Effector memory CD4-positive, alpha-beta T cell (primary cell): ENCODE results near the gene MAN2B2.

ENCODE experiments used
- DNase-seq, 3 donors: peaks; one replicate each; pipeline ENCODE4 v3.0.0-alpha.2; 2020
- H3K27ac ChIP-seq: 2 replicates; pipeline ENCODE4 v1.7.0; 2013; ENCODE audit warnings: mild to moderate bottlenecking, low read length, moderate library complexity; ENCODE audit not compliant: insufficient read depth, poor library complexity, severe bottlenecking
- H3K27me3 ChIP-seq: replicated peaks from 2 replicates; pipeline ENCODE4 v1.7.0; 2013; ENCODE audit warnings: mild to moderate bottlenecking, low read length; ENCODE audit not compliant: insufficient read depth, control insufficient read depth, poor library complexity, severe bottlenecking
- H3K36me3 ChIP-seq: 2 replicates; pipeline ENCODE4 v1.7.0; 2013; ENCODE audit warnings: mild to moderate bottlenecking, low read length, moderate library complexity; ENCODE audit not compliant: control insufficient read depth, insufficient read depth
- H3K4me1 ChIP-seq: 2 replicates; pipeline ENCODE4 v1.7.0; 2013; ENCODE audit warnings: low read length, mild to moderate bottlenecking; ENCODE audit not compliant: control insufficient read depth, insufficient read depth, poor library complexity, severe bottlenecking
- H3K4me3 ChIP-seq: 2 replicates; pipeline ENCODE4 v1.7.0; 2013; ENCODE audit warnings: low read length, low read depth, mild to moderate bottlenecking; ENCODE audit not compliant: insufficient read depth, poor library complexity, severe bottlenecking
- H3K9me3 ChIP-seq: 2 replicates; pipeline ENCODE4 v1.7.0; 2013; ENCODE audit warnings: mild to moderate bottlenecking, low read length, moderate library complexity; ENCODE audit not compliant: control insufficient read depth

The MAN2B2 gene

DNA sequence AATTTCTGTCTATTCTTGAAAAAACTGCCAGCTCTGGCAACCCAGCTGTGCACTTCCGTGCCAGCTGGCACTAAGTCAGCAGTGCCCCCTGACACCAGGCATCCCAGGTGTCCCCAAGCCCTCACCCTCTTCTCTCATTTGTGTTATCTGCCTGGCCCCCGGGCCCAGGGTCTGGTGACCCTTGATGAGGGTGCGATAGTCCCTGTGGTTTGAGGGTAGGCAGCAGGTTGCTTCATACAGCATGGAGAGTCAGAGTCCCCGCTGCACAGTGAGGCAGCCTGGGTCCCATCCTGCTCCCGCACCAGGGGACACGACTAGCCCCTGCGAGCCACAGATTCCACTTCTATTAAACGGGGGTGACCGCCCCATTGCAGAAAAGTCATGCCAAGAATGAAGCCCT is 1.9 kb downstream of the MAN2B2 start:
- no peak for DNase-seq

DNA sequence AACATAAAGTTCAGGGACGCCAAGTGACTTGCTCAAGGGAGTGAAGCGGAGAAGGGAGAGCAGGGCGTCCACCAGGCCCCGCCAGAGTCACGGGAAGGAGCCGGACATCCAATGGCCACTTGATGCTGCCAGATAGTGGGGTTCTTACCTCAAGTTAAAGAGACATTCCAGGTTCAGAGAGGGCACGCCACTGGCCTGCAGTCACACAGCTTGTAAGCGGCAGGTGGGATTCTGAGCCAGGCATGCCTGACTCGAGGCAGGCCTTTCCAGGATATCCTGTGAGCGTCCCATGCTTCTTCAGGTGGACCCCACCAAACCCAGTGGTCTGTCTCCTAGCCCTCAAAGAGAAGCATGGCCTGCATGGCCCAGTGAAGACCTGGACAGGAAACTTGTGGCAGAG is 2.4 kb downstream of the MAN2B2 start:
- H3K4me1 ChIP-seq, result peaks cover 5% of the 10 kb centered on the region
- peaks cover 53% of the 10 kb centered on the region for H3K36me3 ChIP-seq
- DNase-seq, result no peak
- H3K27me3 ChIP-seq, result no peaks in the 10 kb centered on the region
- H3K4me3 ChIP-seq, result no peak overlapping the region
- no peak overlapping the region for H3K27ac ChIP-seq
- no peaks in the 10 kb centered on the region for H3K9me3 ChIP-seq

More for the DNA sequence above, 1.9 kb downstream of the MAN2B2 start:
- Histone ChIP-seq H3K4me1 (peaks cover 5% of the 10 kb centered on the region), H3K36me3 (peaks cover 53% of the 10 kb centered on the region), H3K27me3 (no peaks in the 10 kb centered on the region), H3K27ac (no peak overlapping the region), H3K4me3 (no peak overlapping the region), H3K9me3 (no peaks in the 10 kb centered on the region)

DNA sequence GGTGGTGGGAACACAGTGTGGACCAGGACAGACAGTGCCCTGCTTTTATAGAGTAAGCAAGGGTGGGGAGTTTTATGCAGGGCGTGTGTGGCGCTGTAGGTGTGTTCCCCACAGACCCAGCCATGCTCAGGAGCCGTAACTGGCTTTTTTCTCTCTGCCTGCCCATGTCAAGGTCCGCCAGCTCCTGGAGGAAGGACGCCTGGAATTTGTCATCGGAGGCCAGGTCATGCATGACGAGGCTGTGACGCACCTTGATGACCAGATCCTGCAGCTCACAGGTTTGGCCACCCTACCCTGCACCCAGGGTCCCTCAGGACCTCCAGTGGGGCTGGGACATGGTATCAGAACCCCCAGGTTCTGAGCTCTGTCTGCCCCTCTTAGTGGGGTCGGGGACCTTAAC is 3.2 kb downstream of the MAN2B2 start:
- peaks cover 5% of the 10 kb centered on the region for H3K4me1 ChIP-seq
- no peaks in the 10 kb centered on the region for H3K27me3 ChIP-seq
- no peak for DNase-seq
- no peaks in the 10 kb centered on the region for H3K9me3 ChIP-seq
- peaks cover 53% of the 10 kb centered on the region for H3K36me3 ChIP-seq
- H3K4me3 ChIP-seq, result no peak overlapping the region
- H3K27ac ChIP-seq, result no peak overlapping the region

DNA sequence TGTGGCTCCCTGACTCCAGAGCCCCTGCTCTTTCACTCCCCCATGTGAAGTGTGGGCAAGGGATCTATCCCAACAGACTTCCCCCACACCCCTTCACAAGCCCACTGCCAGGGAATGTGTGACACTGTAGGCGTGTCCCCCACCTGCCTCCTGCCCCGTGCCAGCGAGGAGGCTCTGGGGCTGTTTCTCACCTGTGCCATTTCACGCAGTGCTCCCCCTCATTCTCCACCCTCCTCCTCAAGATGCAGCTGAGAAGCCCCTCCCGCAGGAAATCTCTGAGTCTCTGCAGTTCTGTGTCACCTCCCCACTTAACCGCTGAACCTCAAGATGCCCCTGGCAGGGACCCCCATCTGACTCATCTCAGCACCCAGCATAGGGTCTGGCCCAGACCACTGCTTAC is 5.4 kb downstream of the MAN2B2 start:
- Histone ChIP-seq H3K4me3 (no peak overlapping the region), H3K4me1 (peaks cover 3% of the 10 kb centered on the region), H3K27ac (no peak overlapping the region), H3K36me3 (peaks cover 54% of the 10 kb centered on the region), H3K9me3 (no peaks in the 10 kb centered on the region), H3K27me3 (no peaks in the 10 kb centered on the region)
- no peak for DNase-seq

DNA sequence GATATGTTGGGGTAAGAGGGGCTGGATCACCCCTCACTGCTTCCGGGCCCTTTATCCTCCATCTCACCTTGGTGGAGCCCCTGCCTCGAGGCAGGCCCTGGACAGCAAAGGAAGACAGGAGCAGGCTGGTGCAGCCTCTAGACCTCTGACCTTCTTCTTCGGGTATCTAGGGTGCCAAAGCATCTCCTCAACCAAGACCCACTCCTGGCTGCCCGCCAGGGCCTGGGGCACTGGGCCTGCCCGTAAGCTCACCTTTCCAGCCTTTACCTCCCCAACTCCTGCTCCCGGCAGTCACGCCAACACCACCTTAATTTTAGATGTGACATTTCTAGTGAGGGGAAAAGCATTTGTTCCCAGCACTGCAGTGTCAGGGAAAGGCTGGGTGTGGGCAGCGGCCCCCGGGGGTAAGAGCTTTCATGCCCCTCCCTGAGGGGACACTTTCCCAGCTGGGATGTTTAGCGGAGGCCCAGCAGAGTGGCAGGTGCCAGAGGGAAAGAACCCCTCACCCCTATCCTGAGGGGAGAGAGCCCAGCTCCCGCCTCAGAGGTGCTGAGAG is 6.7 kb downstream of the MAN2B2 start:
- Histone ChIP-seq H3K4me3 (no peak overlapping the region), H3K27me3 (no peaks in the 10 kb centered on the region), H3K27ac (no peak overlapping the region), H3K4me1 (no peaks in the 10 kb centered on the region), H3K36me3 (peaks cover 56% of the 10 kb centered on the region), H3K9me3 (no peaks in the 10 kb centered on the region)
- DNase-seq, result no peak

DNA sequence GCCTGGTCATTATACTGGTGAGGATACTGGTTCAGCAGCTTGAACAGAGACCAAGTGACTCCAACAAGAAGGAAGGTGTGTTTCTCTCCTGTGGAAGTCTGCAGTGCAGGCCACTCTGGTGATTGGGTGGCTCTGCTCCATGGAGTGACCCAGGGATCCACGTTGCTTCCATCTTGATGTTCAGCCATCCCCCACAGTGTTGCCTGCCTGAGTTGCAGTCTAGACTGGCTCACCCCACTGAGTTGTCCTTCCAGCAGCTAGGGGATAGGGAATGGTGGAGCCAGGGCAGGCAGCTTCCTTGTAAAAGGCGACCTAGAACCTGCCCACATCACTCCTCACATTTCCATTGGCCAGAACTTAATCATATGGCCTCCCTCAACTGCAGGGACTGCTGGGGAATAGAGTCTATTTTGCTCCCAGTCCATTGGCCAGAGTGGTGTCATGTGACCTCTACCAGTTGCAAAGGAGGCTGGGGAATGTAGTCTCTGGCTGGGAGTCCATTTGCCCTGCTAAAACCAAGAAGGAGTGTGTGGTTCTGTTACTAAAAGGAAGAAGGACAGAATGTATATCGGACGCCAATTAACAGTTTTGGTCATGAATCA is 8.0 kb downstream of the MAN2B2 start:
- H3K27me3 ChIP-seq, result no peaks in the 10 kb centered on the region
- no peak overlapping the region for H3K4me3 ChIP-seq
- no peak for DNase-seq
- peaks cover 53% of the 10 kb centered on the region for H3K36me3 ChIP-seq
- H3K27ac ChIP-seq, result no peak overlapping the region
- H3K9me3 ChIP-seq, result no peaks in the 10 kb centered on the region
- no peaks in the 10 kb centered on the region for H3K4me1 ChIP-seq

DNA sequence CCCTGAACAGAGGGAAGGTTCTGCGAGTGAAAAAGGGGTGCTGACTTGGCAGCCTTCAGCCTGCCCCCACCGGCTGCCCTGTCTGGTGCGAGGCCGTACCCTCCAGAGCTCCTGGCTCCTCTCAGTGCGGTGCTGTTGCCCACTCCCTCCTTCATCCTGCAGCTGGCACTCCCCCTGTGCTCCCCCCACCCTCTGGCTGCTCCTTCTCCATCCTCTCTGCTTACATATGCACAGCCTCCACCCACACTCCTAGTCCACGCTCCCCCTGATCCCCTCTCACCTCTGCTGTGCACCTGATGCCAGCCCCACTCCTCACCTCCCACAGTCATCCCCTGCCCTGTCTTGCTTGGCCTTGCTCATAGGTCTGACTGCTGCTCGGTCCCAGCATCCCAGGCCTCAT is 9.9 kb downstream of the MAN2B2 start:
- no peak overlapping the region for H3K4me3 ChIP-seq
- H3K36me3 ChIP-seq, result peaks cover 46% of the 10 kb centered on the region
- no peaks in the 10 kb centered on the region for H3K4me1 ChIP-seq
- no peak overlapping the region for H3K27ac ChIP-seq
- DNase-seq, result no peak
- H3K27me3 ChIP-seq, result no peaks in the 10 kb centered on the region
- H3K9me3 ChIP-seq, result no peaks in the 10 kb centered on the region

DNA sequence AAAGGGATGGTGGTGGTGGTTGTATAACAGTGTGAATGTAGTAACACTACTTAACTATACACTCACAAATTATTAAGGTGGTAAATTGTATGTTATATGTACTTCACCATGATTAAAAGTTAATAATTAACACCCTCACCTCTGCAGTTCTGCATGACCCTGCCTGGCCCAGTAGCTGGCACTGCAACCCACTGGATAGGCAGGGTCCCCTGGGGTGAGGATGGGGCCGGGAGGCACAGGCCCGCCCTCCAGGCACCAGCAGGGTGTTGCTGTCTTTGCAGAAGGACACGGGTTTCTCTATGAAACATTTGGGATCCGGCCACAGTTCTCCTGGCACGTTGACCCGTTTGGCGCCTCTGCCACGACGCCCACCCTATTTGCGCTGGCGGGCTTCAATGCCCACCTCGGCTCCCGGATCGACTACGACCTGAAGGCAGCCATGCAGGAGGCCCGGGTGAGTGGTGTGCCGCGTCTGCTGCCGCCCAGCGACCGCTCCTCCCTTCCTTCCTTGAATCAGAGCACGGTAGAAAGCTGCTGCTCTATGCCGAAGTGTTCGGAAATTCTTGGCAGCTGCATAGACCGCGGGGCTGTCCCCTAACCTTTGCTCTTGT is 11.8 kb downstream of the MAN2B2 start:
- Histone ChIP-seq H3K36me3 (peaks cover 43% of the 10 kb centered on the region), H3K9me3 (no peaks in the 10 kb centered on the region), H3K4me1 (no peaks in the 10 kb centered on the region), H3K27ac (no peak overlapping the region), H3K27me3 (no peaks in the 10 kb centered on the region), H3K4me3 (no peak overlapping the region)
- no peak for DNase-seq

DNA sequence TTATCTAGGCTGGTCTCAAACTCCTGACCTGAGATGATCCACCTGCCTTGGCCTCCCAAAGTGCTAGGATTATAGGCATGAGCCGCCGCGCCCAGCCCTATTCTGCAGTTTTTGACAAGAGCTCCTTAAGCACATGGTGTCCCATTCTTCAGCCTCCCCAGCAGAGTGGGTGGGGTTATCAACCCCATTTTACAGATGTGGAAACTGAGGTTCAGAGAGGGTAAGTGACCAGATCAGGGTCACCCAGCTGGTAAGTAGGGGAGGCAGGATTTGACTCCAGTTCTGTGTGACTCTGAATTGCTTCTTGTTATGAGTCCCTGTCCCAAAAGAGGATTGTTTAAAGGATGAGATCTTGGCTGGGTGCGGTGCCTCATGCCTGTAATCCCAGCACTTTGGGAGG is 14.5 kb downstream of the MAN2B2 start:
- peaks cover 64% of the 10 kb centered on the region for H3K36me3 ChIP-seq
- H3K27me3 ChIP-seq, result no peaks in the 10 kb centered on the region
- no peak overlapping the region for H3K4me3 ChIP-seq
- H3K4me1 ChIP-seq, result no peaks in the 10 kb centered on the region
- no peak overlapping the region for H3K27ac ChIP-seq
- no peak for DNase-seq
- no peaks in the 10 kb centered on the region for H3K9me3 ChIP-seq

DNA sequence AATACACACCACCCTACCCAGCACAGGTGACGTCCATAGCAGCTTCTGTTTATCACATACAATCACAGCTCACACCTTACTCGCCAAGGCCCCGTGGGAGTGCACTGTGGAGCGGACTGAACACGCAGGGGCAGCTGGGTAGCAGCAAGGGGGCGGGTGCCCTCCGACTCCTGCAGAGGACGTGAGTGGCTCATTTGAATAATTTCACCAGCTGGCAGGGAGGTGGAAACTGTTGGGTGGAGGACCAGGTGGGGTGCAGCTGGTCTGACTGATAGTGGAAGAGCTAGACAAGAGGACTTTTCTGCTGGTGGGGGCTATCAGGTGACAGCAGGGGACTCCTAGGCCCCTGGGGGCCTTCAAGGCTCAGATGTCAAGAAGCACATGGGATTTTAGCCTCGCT is 16.3 kb downstream of the MAN2B2 start:
- Histone ChIP-seq H3K27me3 (no peaks in the 10 kb centered on the region), H3K27ac (no peak overlapping the region), H3K4me3 (no peak overlapping the region), H3K36me3 (peaks cover 72% of the 10 kb centered on the region), H3K4me1 (no peaks in the 10 kb centered on the region), H3K9me3 (no peaks in the 10 kb centered on the region)
- DNase-seq, result no peak
